ENCODE data around the gene SLC25A53. TPM values are rescaled to one million over a fixed set of nuclear protein-coding genes. Genes with fewer than 3 reads are reported as not detected.
"Not testable (repeated sequence)": the region's sequence is repeated elsewhere in the genome, so short reads cannot be mapped to it uniquely, and the experiment has no call there.

The SLC25A53 gene
- total RNA-seq, 1 experiment from 2014 or later, result 12.6 TPM

DNA sequence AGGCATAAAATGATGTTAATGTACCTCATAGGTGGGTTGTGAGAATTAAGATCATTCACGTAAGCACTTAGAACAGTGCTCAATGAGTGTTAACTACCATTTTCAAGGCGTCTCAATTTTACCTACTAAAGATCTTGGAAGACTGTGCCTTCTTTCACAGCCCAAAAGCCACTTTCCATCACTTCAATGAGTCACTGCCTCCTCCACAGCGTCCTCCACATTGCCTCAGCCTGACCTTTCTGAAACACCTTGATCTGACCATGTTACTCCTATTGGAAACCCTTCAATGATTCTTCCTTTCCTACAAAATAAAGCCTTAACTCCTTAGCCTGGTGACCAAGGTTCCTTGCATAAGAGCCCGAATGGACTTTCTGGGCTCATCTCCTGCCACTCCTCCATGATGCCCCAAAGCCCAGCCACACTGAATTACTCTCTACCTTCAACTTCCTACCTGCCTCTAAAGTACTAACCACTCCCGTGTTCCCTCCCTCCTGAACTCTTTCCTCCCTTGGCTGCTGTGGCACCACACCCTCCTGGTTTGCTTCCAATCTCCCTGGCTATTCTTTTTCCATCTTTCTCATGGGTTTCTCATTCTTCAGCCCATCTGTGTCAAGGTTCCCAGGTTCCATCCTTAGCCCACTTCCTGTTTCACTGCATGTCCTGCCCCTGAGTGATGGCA lies 22.1 kb downstream of the SLC25A53 start:
- DNase-seq (ENCODE audit: low read depth), result no peak

DNA sequence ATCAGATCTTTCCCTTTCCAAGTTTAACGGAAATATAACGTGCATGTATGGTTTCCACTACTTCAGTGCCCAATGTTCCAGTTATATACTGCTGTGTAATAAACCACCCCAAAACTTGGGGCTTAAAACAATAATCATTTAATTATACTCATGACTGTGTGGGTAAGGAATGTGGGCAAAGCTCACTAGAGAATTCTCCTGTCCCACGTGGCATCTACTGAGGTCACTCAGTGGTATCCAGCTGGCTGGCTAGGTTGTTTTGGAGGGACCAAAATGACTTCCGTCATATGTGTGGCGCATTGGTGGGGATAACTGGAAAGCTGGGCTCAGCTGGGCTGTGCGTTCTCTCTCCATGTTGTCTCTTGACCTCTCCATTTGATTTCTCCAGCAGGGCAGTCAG lies 26.0 kb downstream of the SLC25A53 start:
- DNase-seq (ENCODE audit: low read depth), result no peak

DNA sequence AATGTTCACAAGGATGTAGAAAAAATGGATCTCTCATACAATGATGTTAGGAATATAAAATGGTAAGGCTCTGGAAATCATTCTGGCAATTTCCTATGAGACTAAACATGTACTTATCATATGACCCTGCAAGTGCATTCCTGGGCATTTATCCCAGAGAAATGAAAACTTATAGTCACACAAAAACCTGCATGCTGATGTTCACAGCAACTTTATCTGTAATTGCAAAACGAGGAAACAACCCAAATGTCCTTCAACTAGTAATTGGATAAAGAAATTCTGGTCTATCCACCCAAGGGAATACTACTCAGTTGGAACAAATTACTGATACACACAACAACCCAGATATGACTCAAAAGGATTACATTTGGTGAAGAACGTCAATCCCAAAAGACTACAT lies 30.0 kb downstream of the SLC25A53 start:
- no peak for DNase-seq (ENCODE audit: low read depth)

DNA sequence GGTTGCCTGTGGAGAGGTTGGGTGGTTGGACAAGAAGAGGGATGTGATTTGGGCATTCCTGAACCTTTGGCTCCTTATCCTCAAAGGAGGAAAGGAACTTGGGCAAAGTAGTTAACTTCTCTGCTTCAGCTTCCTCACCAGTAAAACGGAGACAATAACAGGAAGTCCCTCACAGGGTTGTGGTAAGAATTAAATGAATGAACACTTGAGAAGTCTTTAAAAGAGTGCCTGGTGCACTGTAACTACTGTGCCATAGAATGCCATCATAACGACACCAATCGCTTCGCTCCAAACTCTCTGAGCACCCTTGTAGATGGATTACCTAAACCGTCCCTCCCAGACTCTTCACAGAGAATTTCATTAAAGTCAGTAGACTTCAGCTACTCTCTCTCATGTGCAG lies 34.0 kb downstream of the SLC25A53 start:
- no peak for DNase-seq (ENCODE audit: low read depth)

DNA sequence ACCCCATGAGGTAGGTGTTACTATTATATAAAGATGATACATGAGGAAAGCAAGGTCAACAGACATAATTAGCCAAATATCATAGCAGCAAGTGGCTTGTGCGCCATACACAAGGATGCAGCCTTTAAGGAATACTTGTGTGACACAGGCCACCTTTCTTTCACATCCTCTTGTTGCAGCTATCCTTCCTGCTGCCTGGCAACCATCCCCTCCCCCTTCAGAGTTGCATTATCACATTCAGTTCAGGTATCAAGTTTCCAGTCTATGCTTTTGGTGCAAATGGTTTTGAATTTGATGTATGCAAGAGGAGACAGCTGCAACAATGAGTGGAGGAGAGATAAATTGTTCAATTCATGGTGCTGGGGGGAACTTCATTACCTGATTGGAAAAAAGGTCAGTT lies 38.0 kb downstream of the SLC25A53 start:
- DNase-seq (ENCODE audit: low read depth), result no peak

DNA sequence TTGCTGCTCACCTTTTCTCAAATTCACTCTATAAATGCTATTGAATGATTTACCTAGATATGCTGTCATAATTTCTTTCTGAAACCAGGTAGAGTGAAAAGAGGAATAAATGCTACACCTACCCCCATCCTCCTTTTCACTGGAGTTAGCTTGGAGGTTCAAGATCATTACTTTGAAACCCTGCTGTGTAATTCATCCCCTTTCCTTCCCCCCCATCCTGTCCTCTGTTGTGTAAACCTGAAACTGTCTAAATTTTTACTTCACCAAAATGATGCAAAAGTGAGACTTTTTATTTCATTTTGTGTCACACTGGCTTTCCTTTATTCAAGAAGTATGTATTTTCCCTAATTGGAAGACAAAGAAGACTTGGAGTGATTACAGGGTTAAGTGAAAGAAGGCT lies 39.0 kb downstream of the SLC25A53 start:
- no peak for DNase-seq (ENCODE audit: low read depth)

DNA sequence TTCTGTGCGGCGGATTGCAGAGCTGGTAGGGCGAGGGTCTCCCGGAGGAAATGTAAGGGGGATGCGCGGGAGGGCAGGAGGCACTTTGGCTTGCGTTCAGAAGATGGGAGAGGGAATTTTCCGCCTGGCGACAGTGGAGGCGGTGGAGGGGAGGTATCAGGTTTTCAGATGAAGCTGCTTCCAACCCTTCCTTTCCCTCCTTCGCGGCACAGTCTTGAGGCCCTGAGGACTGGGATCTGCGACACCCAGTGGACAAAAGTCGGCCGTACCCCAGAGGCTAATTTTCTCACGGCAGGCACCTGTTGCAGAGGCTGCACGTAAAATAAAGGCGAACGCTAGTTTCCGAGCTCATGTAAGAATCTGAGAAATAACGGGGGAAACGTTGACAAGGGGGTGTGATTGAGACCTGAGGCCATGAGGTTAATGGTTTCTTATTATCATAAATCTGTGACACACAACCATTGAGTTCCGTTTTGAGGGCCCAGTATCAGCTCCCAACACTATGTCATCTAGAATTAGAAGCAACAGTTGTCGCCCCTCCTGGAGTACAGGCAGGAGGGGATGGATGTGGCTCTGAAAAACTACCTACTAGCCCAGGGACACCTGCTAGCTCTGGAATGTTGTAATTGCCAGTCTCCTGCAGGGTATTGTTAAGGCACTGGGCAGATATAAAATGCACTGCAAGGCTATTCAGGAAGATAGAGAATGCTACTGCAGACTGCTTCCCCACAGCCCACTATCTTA lies 43.4 kb downstream of the SLC25A53 start:
- DNase-seq (ENCODE audit: low read depth), result peak; percentile 61

DNA sequence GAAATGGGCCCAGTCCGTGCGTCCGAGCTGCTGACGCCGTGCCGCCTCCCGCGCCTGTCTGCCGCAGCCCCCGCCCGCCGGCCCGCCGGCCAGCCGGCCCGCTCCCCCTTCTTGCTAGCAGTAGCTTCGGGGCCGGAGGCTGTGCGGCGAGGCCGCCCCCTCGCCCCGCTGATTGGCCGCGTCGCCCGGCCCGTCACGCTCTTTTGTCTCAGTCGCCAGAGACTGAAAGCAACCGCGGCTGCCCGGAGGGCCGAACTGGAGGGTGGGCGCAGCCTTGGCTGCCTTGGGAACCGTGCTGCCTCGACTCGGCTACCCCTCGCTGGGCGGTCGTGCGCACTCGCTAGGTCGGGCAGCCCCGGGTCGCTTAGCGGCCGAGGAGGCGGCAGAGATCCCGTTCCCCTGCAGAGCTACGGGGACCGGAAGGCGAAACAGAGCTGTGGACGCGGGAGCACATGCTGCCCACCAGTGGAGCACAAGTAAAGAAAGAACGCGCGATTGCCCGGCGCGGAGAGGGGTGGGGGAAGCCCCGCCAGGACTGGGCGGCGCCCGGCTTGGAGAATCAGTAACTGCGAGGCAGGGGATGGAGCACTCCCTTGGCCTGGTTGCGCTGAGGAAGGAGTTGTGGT lies 44.4 kb downstream of the SLC25A53 start, which contains the start of gene ZCCHC18:
Gene ZCCHC18, plus strand, starts transcription at position 198 of the 626 bp plus-strand sequence. CDS start 1,589 bp downstream, outside the sequence.
- DNase-seq (ENCODE audit: low read depth), result peak; percentile 68

DNA sequence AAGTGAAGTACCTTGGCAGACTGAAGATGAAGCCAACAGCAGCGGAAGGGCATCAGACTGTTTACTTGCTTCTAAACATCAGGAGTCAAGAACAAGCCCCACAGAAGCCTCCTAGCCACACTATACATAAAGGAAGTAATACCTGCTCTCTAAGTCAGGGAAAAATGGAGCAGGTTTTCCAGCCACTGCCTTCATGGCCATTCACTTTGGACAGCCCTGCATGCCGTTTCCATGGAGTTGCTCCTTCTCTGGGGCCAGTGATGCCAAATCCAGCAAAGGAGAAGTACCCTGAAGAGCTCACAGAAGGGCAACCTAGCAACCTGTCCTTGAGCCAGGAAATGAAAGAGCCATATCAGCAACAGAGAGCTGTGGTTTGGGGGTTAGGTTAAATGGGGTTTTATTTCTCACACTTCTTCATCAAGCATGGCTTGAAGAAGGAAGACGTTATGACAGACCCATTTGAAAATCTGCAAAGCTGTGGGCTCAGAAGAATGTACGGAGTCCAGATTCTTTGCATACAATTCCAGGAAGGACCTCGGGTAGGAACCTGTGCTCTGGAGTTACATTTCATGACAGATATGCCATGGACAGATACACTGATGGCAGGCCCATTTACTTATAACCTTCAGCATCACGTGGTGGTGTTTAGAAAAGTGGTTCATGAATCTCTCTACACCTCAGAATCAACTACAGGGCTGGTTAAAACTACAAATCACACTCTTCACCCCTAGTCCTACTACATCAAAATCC lies 46.1 kb downstream of the SLC25A53 start:
- DNase-seq (ENCODE audit: low read depth), result not testable (repeated sequence)

DNA sequence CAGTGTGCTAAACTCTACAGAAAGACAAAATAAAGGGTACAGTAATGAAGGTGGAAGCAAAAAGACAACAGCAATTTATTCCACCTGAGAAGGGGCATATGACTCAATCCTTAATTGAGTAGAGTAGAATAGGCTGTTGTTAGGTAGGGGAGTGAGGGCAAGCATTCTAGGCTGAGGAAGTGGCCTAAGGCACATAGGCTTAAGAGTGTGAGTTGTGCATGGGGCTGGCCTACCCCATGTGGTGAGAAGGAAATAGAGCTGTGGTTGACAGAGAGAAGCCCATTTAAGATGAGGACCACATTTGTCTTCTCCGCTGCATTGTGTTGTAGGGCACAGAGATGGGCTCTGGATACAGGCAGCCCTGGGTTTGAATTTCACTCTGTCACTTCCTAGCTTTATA lies 47.9 kb downstream of the SLC25A53 start:
- no peak for DNase-seq (ENCODE audit: low read depth)

DNA sequence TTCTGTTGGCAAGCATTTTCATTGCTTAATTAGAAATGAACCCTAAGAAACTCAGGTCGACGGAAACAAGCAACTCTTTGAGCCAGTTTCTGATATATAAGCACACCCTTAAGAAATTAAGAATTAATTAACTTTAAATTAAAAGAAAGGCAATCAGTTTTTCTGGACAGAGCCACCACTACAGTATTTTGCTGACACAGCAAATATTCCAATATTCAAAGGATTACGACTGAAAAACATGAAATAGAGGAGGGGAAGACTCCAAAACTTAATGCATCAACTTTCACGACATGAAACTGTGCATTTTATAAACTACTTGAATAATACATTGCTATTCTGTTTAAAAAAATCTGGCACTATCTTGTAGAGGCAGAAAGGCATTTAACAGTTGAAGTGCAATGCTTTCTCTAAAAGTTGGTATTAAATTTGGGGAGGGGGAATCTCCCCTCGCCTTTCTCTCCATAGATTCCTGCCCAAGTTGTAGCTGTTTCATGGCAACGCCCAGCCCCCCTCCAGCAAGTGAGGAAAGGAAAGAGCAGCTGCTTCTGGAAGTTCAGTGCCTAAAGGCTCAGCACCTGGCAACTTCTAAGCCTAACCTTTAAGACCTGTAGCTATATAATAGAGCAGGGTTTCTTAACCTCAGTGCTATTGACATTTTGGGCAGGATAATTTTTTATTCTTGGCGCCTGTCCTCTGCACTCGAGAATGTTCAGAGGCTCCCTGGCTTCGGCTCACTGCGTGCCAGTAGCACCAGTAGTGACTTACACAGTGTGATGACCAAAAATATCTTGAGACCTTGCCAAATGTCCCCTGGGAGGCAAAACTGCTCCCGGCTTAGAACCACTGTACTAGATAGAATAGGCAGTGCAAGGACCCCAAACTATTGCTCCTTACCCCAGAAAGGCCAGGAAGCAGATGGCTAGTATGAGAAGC lies 51.2 kb downstream of the SLC25A53 start:
- no peak for DNase-seq (ENCODE audit: low read depth)

DNA sequence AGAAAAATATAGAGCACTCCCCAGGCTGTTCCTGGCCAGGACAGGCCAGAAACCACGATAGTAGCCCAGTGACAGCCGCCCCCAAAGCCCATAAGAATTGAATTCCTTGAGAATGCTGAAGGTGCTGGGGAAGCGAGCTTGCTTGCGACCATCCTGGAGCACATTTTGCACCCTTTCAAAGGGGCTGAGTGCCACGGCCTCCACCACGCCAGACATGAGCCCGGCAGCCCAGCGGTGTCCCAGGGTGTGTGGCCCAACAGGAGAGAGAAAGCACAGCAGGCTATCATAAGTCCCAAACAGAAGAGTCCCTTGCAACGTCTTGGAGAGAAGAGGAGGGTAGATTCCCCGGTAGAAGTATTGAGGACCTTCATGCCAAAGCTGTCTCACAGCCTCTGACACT lies 52.1 kb downstream of the SLC25A53 start:
- DNase-seq (ENCODE audit: low read depth), result no peak

DNA sequence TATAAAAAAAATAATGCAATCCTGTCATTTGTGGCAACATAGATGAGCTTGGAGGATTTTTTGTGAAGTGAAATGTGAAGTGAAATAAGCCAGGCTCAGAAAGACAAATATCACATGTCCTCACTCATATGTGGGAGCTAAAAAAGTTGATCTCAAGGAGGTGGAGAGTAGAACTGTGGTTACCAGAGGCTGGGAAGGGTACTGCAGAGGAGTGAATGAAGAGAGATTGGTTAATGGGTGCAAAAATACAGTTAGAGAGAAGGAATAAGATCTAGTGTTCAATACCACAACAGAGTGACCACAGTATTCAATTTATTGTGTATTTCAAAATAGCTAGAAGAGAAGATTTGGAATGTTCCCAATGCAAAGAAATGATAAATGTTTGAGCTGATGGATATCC lies 57.9 kb downstream of the SLC25A53 start:
- DNase-seq (ENCODE audit: low read depth), result no peak

DNA sequence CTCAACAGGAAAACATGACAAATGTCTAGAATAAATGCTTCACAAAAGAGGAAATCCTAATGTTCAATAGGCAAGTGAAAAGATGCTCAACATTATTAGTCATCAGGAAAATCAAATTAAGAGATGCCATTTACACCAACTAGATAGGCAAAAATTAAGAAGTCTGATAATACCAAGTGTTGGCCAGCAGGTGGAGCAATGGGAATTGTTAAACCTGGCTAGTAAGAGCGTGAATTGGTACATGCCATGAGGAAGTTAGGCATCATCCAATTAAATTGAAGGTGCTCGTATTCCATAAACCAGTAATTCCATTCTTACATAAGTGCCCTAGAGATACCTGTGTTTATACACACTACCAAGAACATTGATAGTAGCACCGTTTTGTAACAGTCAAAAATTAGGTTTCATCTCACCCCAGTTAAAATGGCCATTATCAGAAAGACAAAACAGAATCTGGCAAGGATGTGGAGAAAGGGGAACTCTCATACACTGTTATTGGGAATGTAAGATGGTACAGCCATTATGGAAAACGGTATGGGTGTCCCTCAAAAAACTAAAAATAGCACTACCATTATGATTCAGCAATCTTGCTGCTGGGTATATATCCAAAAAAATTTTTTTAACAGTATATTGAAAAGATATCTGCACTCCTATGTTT lies 58.5 kb downstream of the SLC25A53 start:
- DNase-seq (ENCODE audit: low read depth), result peak; percentile 46

DNA sequence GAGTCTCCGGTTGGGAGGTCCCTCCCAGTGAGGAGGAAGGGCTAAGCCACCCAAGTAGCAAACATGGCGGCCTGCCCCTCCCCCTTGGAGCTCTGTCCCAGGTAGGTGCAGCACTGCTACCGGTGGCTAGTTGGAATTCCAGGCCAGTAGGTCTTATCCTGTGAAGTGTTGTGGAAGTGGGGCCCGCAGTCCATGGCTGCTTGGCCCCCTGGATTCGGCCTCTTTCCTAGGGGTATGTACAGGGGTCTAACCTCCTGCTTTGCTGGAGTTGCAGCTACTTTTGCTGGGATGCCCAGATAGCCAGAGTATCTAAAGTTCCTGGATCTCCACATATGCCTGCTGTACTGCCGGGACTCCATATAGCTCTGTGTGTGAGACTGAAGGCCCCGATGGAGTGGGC lies 70.9 kb downstream of the SLC25A53 start:
- DNase-seq (ENCODE audit: low read depth), result no peak

DNA sequence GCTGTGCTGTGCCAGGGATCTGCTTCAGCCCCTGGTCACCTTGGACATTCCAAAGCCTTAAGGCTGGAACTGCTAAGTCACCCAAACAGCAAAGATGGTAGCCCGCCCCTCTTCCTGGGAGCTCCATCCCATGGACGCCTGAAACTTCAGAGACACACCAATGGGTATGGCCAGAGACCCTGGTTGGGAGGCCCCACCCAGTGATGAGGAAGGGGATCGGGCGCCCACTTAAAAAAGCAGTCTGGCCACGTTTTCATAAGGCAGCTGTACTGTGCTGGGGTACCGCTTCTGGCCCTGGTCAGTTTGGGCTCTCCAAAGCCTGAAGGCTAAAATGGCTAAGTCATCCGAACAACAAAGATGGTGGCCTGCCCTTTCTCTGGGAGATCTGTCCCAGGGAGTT lies 71.3 kb downstream of the SLC25A53 start:
- DNase-seq (ENCODE audit: low read depth), result no peak

DNA sequence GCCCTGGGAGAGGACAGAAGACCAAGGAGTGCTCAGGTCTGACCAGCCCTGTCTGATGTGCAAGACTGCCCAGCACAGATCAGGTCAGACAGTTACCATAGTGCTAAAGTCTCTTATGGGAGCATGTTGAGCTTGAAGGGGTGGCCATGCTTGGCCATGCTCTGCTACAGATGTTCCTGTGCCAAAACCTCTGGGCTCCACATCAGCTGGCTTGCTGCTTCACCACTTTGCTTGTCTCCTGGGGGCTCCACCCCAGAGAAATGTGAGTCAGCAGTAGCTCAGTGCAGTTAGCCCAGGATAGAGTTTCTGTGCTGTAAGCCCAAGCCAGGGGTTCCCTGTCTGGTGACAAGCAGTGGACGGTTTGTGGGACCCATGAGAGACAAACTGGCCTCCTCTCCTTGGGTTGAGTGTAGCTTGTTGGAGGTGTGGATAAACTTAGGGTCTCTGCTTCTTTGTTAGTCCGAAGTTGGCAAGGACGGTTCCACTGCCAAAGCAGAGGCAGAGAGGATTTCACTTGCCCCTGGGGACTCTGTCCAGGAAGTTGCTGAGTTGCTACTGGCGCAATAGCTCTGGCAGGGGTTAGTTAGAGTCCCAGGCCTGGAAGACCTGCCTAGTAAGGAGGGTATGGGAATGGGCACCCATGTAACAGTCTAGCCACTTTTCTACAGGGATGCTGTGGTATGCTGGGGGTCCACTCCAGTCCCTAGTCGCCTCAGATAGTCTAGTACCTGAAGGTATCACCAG lies 72.1 kb downstream of the SLC25A53 start:
- no peak for DNase-seq (ENCODE audit: low read depth)

DNA sequence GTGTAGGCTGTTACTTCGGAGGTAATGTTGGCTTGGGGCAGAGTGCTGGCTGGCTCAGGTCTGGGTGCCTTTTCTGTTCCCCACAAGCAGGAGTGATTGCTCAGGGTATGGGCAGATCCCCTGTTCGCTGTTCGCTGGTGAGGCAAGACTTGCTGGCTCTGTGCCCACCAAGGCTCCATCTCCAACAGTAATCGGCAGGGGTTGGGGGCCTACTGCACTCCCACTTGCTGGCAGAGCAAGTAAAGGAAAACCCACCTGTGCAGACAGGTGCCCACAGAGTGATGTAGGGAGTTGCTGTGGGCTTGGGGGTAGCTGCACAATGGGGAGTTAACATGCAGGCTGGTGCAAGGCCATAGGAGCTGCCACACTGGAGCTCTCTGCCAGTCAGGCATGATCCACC lies 72.7 kb downstream of the SLC25A53 start:
- DNase-seq (ENCODE audit: low read depth), result no peak

DNA sequence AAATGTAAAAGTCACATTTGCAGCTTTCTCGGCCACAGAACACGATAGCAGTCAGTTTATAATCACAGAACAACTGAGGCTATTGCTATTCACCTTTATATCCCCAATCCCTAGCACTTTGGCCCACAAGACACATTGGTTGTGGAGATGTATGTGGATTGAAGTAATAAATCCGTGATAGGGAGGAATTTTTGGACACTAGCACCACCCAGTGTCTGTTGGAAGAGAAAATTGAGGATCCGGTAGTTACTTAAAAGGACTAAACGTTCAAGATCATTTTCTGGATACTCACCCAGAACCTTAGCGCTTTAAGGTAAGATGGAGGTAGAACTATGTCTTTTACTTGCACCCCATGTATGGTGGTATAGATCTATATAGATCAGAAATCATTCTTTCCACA lies 79.0 kb downstream of the SLC25A53 start:
- not testable (repeated sequence) for DNase-seq (ENCODE audit: low read depth)
